HUES48 (cell line): Measurements from ENCODE around the gene SLC39A6.
"Not testable (repeated sequence)": the region's sequence is repeated elsewhere in the genome, so short reads cannot be mapped to it uniquely, and the experiment has no call there.

Source experiments
- H3K27ac ChIP-seq: one replicate; pipeline ENCODE4 v1.7.0; 2013; ENCODE audit warnings: low read depth, low read length, inconsistent platforms
- H3K27me3 ChIP-seq: 2 replicates; pipeline ENCODE4 v1.6.1; 2013; ENCODE audit warnings: mild to moderate bottlenecking, low read length; ENCODE audit not compliant: control insufficient read depth, insufficient read depth
- H3K36me3 ChIP-seq: 2 replicates; pipeline ENCODE4 v1.6.1; 2013; ENCODE audit warnings: low read length; ENCODE audit not compliant: control insufficient read depth, insufficient read depth
- H3K4me1 ChIP-seq: 2 replicates; pipeline ENCODE4 v1.6.1; 2013; ENCODE audit warnings: mild to moderate bottlenecking, low read length; ENCODE audit not compliant: control insufficient read depth, insufficient read depth
- H3K4me3 ChIP-seq: 2 replicates; pipeline ENCODE4 v1.5.1; 2013; ENCODE audit warnings: mild to moderate bottlenecking, low read depth, low read length
- H3K9ac ChIP-seq: 2 replicates; pipeline ENCODE4 v1.6.1; 2013; ENCODE audit warnings: mild to moderate bottlenecking, low read depth, low read length, moderate library complexity
- H3K9me3 ChIP-seq: 2 replicates; pipeline ENCODE4 v1.6.1; 2013; ENCODE audit warnings: low read length; ENCODE audit not compliant: control insufficient read depth, insufficient read depth

Gene SLC39A6

GRCh38 chr18:36129300-36130038 is at the start of gene SLC39A6, which contains the start of gene ELP2:
Gene SLC39A6, minus strand, starts transcription at chr18:36129340. Its CDS starts 2,333 bp downstream, at chr18:36127007.
Gene ELP2, plus strand, starts transcription at chr18:36129899. Its CDS starts 35 bp downstream, at chr18:36129934.
- peak within 1 kb of the TSS; percentile 93 for H3K9ac ChIP-seq
- H3K4me1 ChIP-seq: peaks cover 6% of the 10 kb centered on the region
- H3K9me3 ChIP-seq: no peaks in the 10 kb centered on the region
- no peaks in the 10 kb centered on the region for H3K27me3 ChIP-seq
- peaks cover 42% of the 10 kb centered on the region for H3K36me3 ChIP-seq
- H3K27ac ChIP-seq: peak within 1 kb of the TSS; percentile 99
- H3K4me3 ChIP-seq: peak within 1 kb of the TSS; percentile 98

DNA sequence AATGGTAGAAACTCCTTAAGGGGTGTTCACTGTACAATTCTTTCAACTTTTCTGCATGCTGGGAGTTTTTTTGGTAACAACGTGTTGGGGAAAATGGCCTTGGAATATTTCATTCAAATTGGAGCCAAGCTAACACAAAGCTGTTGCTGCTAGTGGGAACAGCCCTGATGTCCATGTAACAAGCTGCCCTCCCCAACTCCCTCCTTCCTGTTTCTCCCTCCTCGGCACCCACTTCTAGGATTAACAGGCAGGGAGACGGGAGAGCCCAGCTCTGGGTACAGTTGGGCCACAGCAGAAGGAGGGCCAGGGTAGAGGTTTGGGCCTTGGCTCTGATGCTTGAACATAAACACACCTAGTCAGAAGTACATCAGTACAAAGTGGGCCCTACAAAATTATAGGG is 48.8 kb upstream of the SLC39A6 start:
- Histone ChIP-seq H3K36me3 (peaks cover 45% of the 10 kb centered on the region), H3K9me3 (no peaks in the 10 kb centered on the region), H3K27me3 (no peaks in the 10 kb centered on the region), H3K9ac (no peak overlapping the region), H3K4me3 (no peak overlapping the region), H3K4me1 (no peaks in the 10 kb centered on the region), H3K27ac (no peak overlapping the region)

DNA sequence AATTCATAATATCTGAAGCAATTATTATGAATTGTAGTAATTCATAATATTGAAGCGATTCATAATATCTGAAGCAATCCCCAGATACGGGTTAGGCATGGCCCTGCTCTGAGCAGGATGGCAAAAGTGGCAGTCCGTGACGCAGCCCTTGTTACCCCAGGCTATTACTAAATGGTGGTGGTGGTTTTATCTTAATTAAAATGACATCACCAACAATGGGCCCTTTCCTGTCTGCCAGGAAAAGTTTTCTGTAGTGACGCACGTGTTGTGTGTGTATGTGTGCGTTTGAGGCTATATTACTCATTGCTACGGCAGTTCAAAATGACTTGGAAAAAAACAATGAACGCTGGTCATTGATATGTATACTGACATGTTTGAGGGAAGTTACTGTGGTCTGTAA is 47.6 kb upstream of the SLC39A6 start:
- no peaks in the 10 kb centered on the region for H3K27me3 ChIP-seq
- no peak overlapping the region for H3K4me3 ChIP-seq
- H3K4me1 ChIP-seq: no peaks in the 10 kb centered on the region
- H3K9ac ChIP-seq: no peak overlapping the region
- no peaks in the 10 kb centered on the region for H3K9me3 ChIP-seq
- H3K36me3 ChIP-seq: peaks cover 57% of the 10 kb centered on the region
- H3K27ac ChIP-seq: no peak overlapping the region

DNA sequence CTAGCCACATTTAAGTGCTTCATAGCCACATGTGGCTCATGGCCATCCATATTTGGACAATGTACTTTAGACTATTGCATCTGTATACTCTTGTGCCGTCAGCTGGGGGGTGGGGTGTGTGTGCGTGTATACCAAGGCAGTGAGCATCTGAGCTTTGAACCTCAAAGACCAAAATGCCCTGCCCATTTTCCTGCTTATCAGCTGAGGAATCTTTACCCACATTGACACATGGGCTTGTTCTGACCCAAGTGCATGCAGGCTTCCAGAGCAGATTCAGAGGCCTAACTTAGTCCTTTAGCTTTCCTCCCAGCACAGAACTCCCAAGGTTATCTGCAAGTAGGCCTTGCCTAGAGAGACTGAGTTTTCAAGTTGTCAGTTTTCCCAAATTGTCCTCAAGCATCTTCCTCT is 47.0 kb upstream of the SLC39A6 start:
- Histone ChIP-seq H3K27me3 (no peaks in the 10 kb centered on the region), H3K4me3 (no peak overlapping the region), H3K4me1 (no peaks in the 10 kb centered on the region), H3K9me3 (no peaks in the 10 kb centered on the region), H3K27ac (no peak overlapping the region), H3K9ac (no peak overlapping the region), H3K36me3 (peaks cover 63% of the 10 kb centered on the region)

DNA sequence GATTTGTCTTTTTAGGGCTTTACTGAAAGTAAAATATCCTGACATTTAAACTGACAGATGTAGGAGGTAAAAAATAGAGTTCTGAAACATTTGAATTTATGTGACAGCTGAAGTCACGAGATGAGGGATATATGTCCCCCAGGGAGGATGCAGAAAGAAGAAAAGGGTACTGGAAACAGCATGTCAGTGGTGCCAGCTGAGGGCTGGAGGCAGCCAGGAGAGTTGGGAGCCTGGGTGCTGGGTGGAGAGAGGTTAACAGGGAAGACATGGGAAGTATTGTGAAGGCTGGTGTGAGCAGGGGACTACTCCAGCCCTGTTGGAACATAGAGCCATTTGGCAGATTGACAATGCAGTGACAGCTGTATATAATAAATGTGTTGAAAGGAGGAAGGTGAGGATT is 46.3 kb upstream of the SLC39A6 start:
- no peak overlapping the region for H3K9ac ChIP-seq
- H3K27ac ChIP-seq: no peak overlapping the region
- H3K4me3 ChIP-seq: no peak overlapping the region
- H3K9me3 ChIP-seq: no peaks in the 10 kb centered on the region
- H3K4me1 ChIP-seq: no peaks in the 10 kb centered on the region
- H3K27me3 ChIP-seq: no peaks in the 10 kb centered on the region
- H3K36me3 ChIP-seq: peaks cover 70% of the 10 kb centered on the region

DNA sequence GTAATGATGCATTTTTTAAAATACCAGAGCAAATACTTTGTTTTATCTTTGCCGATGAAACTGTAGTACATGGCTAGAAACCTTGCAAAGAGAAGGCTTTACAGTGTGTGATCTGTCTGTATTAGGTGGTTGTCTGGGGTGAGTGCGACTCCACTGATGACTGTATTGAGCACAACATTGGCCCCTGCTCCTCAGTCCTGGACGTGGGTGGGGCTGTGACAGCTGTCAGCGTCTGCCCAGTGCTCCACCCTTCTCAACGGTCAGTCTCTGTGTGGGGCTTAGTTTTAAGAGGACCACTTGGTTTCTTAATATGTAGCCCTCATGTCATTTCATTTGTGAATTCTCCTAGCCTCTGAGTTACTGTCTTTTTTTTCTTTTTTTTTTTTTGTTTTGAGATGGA is 40.8 kb upstream of the SLC39A6 start:
- no peaks in the 10 kb centered on the region for H3K27me3 ChIP-seq
- no peak overlapping the region for H3K27ac ChIP-seq
- no peaks in the 10 kb centered on the region for H3K4me1 ChIP-seq
- H3K4me3 ChIP-seq: no peak overlapping the region
- H3K9me3 ChIP-seq: no peaks in the 10 kb centered on the region
- peaks cover 88% of the 10 kb centered on the region for H3K36me3 ChIP-seq
- no peak overlapping the region for H3K9ac ChIP-seq

DNA sequence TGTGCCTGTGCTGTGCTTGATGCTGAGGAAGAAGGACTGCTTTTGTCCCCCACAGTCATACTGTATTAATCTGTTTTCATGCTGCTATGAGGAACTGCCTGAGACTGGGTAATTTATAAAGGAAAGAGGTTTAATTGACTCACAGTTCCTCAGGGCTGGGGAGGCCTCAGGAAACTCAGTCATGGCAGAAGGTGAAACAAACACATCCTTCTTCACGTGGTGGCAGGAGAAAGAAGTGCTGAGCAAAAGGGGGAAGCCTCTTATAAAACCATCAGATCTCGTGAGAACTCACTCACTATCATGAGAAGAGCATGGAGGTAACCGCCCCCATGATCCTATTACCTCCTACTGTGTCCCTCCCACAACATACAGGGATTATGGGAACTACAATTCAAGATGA is 39.2 kb upstream of the SLC39A6 start:
- not testable (repeated sequence) for H3K9ac ChIP-seq, H3K4me3 ChIP-seq, H3K4me1 ChIP-seq, H3K27me3 ChIP-seq, H3K27ac ChIP-seq, H3K9me3 ChIP-seq
- H3K36me3 ChIP-seq: peaks cover 89% of the 10 kb centered on the region

GRCh38 chr18:36167692-36168218 is 38.6 kb upstream of the SLC39A6 start:
- Histone ChIP-seq H3K9ac (no peak overlapping the region), H3K4me1 (no peaks in the 10 kb centered on the region), H3K9me3 (no peaks in the 10 kb centered on the region), H3K4me3 (no peak overlapping the region), H3K36me3 (peaks cover 89% of the 10 kb centered on the region), H3K27ac (no peak overlapping the region), H3K27me3 (no peaks in the 10 kb centered on the region)

DNA sequence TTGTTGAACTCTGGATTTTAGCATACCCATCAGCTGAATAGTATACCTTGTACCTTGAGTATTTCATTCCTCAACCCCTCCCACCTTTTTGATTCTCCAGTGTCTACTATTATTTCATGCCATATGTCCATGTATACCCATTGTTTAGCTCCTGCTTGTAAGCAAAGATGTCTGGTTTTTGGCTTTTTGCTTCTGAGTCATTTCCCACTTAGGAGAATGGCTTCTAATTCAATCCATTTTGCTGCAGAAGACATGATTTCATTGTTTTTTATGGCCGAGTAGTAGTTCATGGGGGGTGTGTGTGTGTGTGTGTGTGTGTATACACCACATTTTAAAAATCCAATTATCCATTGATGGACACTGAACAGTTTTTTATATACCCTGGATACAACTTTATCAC is 33.8 kb upstream of the SLC39A6 start:
- H3K27ac ChIP-seq: no peak overlapping the region
- peaks cover 94% of the 10 kb centered on the region for H3K36me3 ChIP-seq
- no peaks in the 10 kb centered on the region for H3K4me1 ChIP-seq
- H3K9ac ChIP-seq: no peak overlapping the region
- no peaks in the 10 kb centered on the region for H3K9me3 ChIP-seq
- H3K27me3 ChIP-seq: no peaks in the 10 kb centered on the region
- no peak overlapping the region for H3K4me3 ChIP-seq

GRCh38 chr18:36160959-36161371 is 31.8 kb upstream of the SLC39A6 start:
- H3K27me3 ChIP-seq: no peaks in the 10 kb centered on the region
- no peak overlapping the region for H3K27ac ChIP-seq
- no peak overlapping the region for H3K4me3 ChIP-seq
- peaks cover 96% of the 10 kb centered on the region for H3K36me3 ChIP-seq
- no peak overlapping the region for H3K9ac ChIP-seq
- no peaks in the 10 kb centered on the region for H3K4me1 ChIP-seq
- H3K9me3 ChIP-seq: no peaks in the 10 kb centered on the region

GRCh38 chr18:36158266-36158867 is 29.2 kb upstream of the SLC39A6 start:
- Histone ChIP-seq H3K9me3 (no peaks in the 10 kb centered on the region), H3K27me3 (no peaks in the 10 kb centered on the region), H3K9ac (no peak overlapping the region), H3K27ac (no peak overlapping the region), H3K4me1 (no peaks in the 10 kb centered on the region), H3K36me3 (peaks cover 98% of the 10 kb centered on the region), H3K4me3 (no peak overlapping the region)
